GM13976 (cell line): ENCODE measurements around the gene CISD1.

Experiments used
- DNase-seq: peaks from one replicate; pipeline ENCODE4 v3.0.0; 2012; ENCODE audit warnings: low spot score
- CTCF ChIP-seq: IDR thresholded peaks from 2 replicates; pipeline ENCODE4 v1.5.1; 2012; ENCODE audit warnings: borderline replicate concordance, mild to moderate bottlenecking; ENCODE audit not compliant: insufficient read depth; ENCODE audit errors: extremely low read depth, missing control alignments, control extremely low read depth
- in situ Hi-C: fragments of 300-500 bp; cut with MboI; formaldehyde crosslinking; loops from one replicate; pipeline ENCODE4 v1.12.0; 2022; ENCODE audit warnings: low sequenced_read_pairs, mixed read lengths, inconsistent platforms; ENCODE audit not compliant: unreplicated experiment

Gene CISD1

DNA sequence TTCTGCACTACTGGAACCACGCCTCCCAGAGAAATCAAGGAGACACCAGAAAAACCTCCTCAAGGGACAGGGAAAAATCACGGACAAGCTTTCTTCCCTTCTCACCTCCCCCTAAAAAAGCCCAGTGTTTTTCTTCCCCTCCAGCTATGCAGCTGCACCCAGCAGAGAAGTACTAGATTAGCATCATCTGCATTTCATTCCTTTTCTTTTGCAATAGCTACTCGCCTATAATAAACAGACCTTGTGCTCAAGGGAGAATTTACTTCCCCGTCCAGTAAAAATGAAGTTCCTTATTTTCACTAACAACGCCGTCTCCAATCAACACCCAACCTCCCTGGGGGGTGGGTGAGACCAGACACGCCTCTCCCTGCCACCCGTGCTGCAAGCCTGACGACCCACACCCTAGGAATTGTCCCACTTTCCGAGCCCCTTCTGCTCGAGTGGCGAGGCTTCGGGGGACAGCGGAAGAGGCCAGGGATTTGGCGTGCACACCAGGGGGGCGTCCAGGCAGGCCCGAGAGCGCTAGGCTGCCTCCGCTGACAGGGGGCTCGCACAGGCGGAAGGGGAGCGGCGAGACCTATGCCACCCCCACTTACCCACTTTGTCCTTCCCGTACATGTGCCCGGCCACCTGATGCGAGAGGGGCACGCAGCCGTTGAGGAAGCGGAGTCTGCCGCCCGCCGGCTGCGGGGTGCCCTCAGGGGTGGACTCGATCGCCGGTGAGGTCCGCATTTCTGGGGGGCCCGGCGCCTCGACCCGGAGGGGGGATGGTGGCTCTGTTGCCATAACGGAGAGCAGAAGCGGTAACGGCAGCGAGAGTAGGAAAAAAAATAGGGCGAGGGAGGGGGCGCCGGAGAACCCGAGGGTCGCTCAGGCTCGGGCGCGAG lies 1.9 kb upstream of the CISD1 start:
- in situ Hi-C loops = no loop called here
- no peak for TF ChIP-seq CTCF
- DNase-seq = peak; percentile 45

GRCh38 chr10:58267713-58268453 lies 1.1 kb upstream of the CISD1 start, which contains the start of gene IPMK:
Gene IPMK (minus strand): TSS chr10:58267894. CDS start chr10:58267611, 283 bp downstream.
- no peak for TF ChIP-seq CTCF
- in situ Hi-C loops = no loop called here
- DNase-seq = peak; percentile 88

DNA sequence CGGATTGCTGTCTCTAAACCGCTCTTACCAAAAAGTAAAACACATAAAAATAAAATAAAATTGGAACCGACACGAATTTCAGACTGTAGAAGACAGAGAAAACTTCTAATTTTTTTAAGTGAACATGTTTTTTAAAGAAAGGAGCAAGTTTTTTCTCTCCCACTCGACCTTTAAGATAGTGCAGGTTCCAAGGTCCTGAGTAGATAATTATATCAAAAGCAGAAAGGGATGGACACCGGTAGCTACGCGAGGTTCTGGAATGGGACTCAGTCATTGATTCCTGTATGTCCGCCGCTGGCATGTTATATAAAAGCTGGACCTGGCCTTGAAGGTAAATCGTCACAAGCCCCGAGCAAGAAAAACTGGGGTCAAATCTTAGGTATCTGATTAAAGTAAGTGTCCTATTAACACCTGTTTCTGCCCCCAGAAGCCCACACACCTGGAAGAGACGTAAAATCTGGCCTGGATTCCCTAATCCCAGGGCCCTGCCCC lies 462 bp upstream of the CISD1 start:
- in situ Hi-C loops = no loop called here
- no peak for TF ChIP-seq CTCF
- DNase-seq = no peak

- in situ Hi-C loops = no loop called here
- no peak for TF ChIP-seq CTCF
- DNase-seq = no peak
Measured at GRCh38 chr10:58269782-58270290, 874 bp downstream of the CISD1 start.

GRCh38 chr10:58275261-58275660 lies 6.3 kb downstream of the CISD1 start:
- DNase-seq = no peak
- TF ChIP-seq CTCF = no peak
- in situ Hi-C loops = no loop called here

- in situ Hi-C loops = no loop called here
- TF ChIP-seq CTCF = no peak
- no peak for DNase-seq
Measured at GRCh38 chr10:58275908-58276307, 6.9 kb downstream of the CISD1 start.
